HEK293T (cell line): ENCODE measurements around the gene YY1.

ENCODE experiments used
- ARNT ChIP-seq: fragments of 450-650 bp; IDR thresholded peaks from 2 replicates; pipeline ENCODE4 v1.6.1; 2017; ENCODE audit warnings: mild to moderate bottlenecking
- BHLHE40 ChIP-seq: fragments of 450-650 bp; IDR thresholded peaks from 2 replicates; pipeline ENCODE4 v1.6.1; 2016; ENCODE audit warnings: mild to moderate bottlenecking, moderate library complexity, borderline replicate concordance
- CTBP1 ChIP-seq: fragments of 450-650 bp; IDR thresholded peaks from 2 replicates; pipeline ENCODE4 v1.6.1; 2016; ENCODE audit warnings: borderline replicate concordance
- FOXM1 ChIP-seq: fragments of 450-650 bp; IDR thresholded peaks from 2 replicates; pipeline ENCODE4 v1.6.1; 2017; ENCODE audit warnings: mild to moderate bottlenecking, borderline replicate concordance
- SP1 ChIP-seq: fragments of 450-650 bp; IDR thresholded peaks from 2 replicates; pipeline ENCODE4 v1.6.1; 2017
- TARDBP ChIP-seq: fragments of 450-650 bp; IDR thresholded peaks from 2 replicates; pipeline ENCODE4 v1.6.1; 2016
- ZNF384 ChIP-seq: fragments of 450-650 bp; IDR thresholded peaks from 2 replicates; pipeline ENCODE4 v1.6.1; 2016

DNA sequence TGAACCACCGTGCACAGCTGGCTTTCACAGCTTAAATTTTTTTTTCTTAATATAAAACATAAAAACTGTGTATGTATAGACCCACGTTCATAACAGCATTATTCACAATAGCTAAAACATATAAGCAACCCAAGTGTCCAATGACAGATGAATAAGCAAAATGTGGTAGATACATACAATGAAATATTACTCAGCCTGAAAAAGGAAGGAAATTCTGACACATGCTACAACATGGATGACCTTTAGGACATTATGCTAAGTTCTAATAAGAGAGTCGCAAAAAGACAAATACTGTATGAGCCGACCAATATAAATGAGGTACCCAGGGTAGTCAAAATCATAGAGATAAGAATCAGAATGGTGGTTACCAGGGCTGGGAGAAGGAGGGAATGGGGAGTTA is 13.8 kb upstream of the YY1 start:
- TF ChIP-seq ZNF384 (no peak), TARDBP (no peak), SP1 (no peak), CTBP1 (no peak), ARNT (no peak), FOXM1 (no peak), BHLHE40 (no peak)
